GM12865 (cell line): Measurements from ENCODE around the gene FAM53B.
"Not testable (repeated sequence)": the region's sequence is repeated elsewhere in the genome, so short reads cannot be mapped to it uniquely, and the experiment has no call there.

Experiments used
- DNase-seq: peaks from one replicate; pipeline ENCODE4 v3.0.0; 2010; ENCODE audit warnings: low read depth
- H3K4me3 ChIP-seq: 2 replicates; pipeline ENCODE4 v1.5.1; 2011; ENCODE audit warnings: mild to moderate bottlenecking, low read depth, low read length, control low read depth
- TF ChIP-seq, protein P1 (sequence below): IDR thresholded peaks from 2 replicates; pipeline ENCODE4 v1.5.1; 2011; ENCODE audit warnings: low read length, control low read depth, low read depth, inconsistent platforms; ENCODE audit not compliant: insufficient read depth; ENCODE audit errors: missing control alignments

FAM53B gene

DNA sequence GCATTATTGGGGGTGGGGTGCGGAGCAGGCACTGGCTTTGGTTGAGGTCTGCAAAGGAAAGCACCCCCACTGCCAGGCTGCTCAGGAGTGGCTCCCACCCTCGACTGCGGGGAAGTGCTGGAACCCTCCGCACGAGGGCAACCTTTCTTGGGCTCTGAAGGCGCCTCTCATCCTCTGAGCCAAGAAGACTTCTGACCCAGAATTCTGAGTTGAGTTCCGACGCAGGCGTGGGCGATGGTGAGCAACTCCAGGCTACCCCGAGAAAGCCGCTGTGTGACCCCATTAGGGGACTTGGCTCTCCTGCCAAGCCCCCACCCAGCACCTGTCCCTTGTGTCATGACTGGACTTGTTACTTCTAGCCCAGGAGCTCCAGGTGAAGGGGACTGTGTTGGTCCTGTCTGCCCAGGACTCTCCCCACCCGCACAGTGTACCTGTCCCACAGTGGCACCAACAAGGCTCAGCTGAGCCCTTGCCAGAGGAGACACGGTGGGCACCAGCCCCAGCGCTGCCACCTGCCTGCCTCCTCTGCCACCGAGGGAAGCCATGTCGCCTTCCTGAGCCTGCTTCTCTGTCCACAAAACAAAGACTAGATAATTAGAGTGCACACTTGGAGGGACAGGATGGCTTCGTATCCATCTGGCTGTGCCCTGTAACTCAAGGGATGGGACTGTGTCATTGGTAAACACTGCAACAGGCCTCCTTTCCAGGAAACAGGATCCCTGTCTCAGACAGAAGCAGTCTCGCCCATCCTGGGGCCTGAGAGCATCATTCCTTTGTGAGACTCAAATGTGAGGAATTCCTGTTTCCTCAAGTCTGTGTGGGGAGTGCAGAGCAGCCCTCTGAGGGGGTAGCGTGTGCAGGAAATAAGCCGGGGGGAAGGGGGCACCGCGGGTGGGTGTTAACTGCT lies 153.7 kb downstream of the FAM53B start:
- no peak for DNase-seq
- TF ChIP-seq, protein P1, sequence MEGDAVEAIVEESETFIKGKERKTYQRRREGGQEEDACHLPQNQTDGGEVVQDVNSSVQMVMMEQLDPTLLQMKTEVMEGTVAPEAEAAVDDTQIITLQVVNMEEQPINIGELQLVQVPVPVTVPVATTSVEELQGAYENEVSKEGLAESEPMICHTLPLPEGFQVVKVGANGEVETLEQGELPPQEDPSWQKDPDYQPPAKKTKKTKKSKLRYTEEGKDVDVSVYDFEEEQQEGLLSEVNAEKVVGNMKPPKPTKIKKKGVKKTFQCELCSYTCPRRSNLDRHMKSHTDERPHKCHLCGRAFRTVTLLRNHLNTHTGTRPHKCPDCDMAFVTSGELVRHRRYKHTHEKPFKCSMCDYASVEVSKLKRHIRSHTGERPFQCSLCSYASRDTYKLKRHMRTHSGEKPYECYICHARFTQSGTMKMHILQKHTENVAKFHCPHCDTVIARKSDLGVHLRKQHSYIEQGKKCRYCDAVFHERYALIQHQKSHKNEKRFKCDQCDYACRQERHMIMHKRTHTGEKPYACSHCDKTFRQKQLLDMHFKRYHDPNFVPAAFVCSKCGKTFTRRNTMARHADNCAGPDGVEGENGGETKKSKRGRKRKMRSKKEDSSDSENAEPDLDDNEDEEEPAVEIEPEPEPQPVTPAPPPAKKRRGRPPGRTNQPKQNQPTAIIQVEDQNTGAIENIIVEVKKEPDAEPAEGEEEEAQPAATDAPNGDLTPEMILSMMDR: no peak
- H3K4me3 ChIP-seq: no peak overlapping the region

DNA sequence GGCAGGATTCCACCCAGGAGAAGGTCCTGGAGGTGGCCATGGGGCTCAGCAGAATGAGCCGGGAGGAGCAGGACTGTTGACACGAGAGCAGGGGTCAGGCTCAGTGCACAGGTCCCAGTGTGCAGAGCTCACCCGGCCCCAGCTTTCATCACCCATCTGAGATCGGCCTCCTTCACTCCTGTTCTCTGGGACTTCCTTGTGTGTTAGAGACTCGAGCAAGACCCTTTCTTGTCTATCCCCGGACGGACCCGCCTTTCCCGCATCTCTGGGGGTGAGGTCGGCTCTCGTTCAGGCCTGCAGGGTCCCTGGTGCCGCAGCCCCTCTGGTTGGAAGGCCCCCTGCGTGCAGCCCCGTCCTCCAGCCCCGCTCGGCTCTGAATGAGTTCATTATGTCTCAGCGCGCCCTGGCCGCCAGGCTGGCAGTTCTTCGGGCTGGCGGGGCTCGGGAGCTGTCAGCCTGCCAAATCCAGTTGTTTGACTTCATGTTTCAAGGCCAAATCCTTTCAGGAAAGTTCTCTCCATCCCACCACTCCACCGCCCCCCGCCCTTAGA lies 154.6 kb downstream of the FAM53B start:
- no peak overlapping the region for H3K4me3 ChIP-seq
- DNase-seq: no peak
- TF ChIP-seq, protein P1: no peak

DNA sequence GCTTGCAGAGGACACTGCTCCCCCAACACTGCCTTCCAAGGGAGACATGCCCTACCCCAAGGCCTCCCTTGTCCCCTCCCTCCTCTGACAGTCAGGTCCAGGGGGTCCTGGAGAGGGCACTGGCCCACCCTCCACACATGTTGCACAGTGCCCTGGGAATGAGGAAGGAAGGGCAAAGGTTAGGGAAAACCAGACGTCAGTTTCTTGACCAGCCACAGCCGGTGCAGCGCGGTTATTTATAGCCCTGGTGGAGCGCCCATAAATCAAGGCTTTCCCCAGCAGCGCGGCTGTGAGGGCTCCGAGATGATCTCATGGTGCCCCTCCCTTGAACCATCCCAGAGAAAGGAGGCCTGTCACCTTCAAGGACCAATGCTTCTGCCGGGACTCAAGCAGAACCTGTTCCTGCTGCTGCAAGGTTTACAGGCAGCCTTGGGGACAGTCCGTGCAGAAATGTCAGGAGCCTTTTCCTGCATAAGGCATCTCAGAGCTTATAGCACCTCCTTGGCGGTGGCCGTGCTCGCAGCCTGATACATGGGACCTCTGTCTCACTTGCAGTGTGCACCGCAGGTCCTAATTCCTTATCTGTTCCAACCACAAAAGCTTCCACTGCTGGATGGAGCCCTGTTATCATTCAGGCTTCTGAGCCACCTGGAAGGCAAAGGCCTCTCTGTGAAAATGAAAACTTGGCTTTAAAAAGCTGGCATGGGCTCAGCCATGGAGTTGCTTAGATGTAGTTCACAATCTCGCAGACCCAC lies 155.3 kb downstream of the FAM53B start:
- DNase-seq: no peak
- no peak overlapping the region for H3K4me3 ChIP-seq
- TF ChIP-seq, protein P1: no peak

DNA sequence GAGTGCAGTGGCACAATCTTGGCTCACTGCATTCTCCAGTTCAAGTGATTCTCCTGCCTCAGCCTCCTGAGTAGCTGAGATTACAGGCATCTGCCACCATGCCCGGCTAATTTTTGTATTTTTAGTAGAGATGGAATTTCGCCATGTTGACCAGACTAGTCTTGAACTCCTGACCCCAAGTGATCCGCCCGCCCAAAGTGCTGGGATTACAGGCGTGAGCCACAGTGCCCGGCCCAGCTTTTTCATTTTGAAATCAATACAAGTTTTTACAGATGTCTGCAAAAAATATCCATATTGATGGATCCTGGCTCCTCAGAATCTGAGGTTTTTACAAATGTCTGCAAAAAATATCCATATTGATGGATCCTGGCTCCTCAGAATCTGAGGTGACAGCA lies 155.8 kb downstream of the FAM53B start:
- not testable (repeated sequence) for DNase-seq, H3K4me3 ChIP-seq

DNA sequence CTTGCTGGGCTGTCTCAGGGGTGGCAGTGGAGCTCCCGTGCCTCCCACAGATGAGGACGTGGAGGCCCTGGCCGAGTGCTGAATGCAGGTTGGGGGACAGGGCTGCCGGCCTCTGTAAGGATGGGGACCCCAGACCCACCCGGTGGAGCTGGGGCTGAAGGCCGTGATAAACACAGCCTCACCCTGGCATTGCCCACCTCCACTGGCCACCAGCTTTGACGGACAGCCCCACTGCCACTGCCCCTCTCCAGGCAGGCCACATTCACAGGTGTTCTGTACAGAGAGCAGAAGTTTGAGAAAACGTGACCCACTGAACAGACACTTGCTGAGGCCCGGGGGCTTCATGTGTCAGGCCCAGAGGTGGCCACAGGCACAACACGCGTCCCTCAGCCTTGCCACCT lies 156.4 kb downstream of the FAM53B start:
- no peak for DNase-seq
- TF ChIP-seq, protein P1: no peak
- H3K4me3 ChIP-seq: no peak overlapping the region

DNA sequence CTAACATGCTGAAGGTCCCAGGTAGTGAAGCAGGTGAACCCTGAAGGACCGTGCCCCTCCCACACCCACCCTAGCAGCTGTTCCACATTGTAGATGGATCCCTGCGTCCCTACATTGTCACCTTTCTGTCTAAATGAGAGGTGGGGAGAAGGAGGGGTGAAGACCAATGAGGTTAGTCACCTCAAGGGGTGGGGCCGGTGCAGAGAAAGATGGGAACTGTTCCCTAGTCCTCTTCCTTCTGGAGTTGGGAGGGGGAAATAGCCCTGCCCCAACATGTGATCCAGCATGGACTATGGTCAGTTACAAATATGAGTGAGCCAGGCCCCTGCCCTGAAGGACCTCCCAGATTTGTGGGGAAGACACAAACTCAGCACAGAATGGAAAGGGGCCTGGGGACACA lies 158.0 kb downstream of the FAM53B start:
- TF ChIP-seq, protein P1: no peak
- no peak for DNase-seq
- H3K4me3 ChIP-seq: no peak overlapping the region

DNA sequence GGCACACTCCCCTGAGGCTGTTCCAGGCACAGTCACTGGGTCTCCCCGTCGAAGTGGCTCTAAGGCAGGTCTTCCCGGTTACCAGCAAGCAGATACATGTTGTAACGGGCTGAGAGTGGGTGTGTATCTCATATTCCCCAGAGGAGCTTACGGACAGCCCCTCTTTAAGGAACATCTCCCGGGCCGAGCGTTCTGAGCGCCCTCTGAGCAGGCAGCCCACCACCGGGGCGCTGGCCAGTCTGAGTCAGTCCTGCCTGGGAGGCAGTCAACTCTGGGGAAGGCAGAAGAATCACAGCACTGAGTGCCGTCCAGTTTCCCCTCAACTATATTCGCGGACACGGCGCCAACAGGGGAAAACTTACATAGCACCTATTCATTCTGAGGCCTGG lies 165.2 kb downstream of the FAM53B start:
- TF ChIP-seq, protein P1: no peak
- DNase-seq: no peak
- no peak overlapping the region for H3K4me3 ChIP-seq
